ENCODE data around the gene INVS.

- TF ChIP-seq CTCF (IDR thresholded peaks at IDR 0.05; ENCODE audit: low read depth, low read length, missing input control) (no peak), JUND (IDR thresholded peaks at IDR 0.05) (no peak), RAD21 (IDR thresholded peaks at IDR 0.05) (no peak), HNF4G (IDR thresholded peaks at IDR 0.05) (no peak), SP1 (IDR thresholded peaks at IDR 0.05) (no peak), TAF1 (conservative IDR thresholded peaks at IDR 0.05) (no peak), GABPA (IDR thresholded peaks at IDR 0.05 in 1 of 2, conservative IDR thresholded peaks at IDR 0.05 in 1 of 2) (no peak), HNF4A (conservative IDR thresholded peaks at IDR 0.05) (no peak)
- TF ChIP-seq, protein P1, sequence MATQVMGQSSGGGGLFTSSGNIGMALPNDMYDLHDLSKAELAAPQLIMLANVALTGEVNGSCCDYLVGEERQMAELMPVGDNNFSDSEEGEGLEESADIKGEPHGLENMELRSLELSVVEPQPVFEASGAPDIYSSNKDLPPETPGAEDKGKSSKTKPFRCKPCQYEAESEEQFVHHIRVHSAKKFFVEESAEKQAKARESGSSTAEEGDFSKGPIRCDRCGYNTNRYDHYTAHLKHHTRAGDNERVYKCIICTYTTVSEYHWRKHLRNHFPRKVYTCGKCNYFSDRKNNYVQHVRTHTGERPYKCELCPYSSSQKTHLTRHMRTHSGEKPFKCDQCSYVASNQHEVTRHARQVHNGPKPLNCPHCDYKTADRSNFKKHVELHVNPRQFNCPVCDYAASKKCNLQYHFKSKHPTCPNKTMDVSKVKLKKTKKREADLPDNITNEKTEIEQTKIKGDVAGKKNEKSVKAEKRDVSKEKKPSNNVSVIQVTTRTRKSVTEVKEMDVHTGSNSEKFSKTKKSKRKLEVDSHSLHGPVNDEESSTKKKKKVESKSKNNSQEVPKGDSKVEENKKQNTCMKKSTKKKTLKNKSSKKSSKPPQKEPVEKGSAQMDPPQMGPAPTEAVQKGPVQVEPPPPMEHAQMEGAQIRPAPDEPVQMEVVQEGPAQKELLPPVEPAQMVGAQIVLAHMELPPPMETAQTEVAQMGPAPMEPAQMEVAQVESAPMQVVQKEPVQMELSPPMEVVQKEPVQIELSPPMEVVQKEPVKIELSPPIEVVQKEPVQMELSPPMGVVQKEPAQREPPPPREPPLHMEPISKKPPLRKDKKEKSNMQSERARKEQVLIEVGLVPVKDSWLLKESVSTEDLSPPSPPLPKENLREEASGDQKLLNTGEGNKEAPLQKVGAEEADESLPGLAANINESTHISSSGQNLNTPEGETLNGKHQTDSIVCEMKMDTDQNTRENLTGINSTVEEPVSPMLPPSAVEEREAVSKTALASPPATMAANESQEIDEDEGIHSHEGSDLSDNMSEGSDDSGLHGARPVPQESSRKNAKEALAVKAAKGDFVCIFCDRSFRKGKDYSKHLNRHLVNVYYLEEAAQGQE (IDR thresholded peaks at IDR 0.05): no peak
- TF ChIP-seq, protein P2, sequence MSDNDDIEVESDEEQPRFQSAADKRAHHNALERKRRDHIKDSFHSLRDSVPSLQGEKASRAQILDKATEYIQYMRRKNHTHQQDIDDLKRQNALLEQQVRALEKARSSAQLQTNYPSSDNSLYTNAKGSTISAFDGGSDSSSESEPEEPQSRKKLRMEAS (IDR thresholded peaks at IDR 0.05): no peak
- TF ChIP-seq, protein P3, sequence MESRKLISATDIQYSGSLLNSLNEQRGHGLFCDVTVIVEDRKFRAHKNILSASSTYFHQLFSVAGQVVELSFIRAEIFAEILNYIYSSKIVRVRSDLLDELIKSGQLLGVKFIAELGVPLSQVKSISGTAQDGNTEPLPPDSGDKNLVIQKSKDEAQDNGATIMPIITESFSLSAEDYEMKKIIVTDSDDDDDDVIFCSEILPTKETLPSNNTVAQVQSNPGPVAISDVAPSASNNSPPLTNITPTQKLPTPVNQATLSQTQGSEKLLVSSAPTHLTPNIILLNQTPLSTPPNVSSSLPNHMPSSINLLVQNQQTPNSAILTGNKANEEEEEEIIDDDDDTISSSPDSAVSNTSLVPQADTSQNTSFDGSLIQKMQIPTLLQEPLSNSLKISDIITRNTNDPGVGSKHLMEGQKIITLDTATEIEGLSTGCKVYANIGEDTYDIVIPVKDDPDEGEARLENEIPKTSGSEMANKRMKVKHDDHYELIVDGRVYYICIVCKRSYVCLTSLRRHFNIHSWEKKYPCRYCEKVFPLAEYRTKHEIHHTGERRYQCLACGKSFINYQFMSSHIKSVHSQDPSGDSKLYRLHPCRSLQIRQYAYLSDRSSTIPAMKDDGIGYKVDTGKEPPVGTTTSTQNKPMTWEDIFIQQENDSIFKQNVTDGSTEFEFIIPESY (IDR thresholded peaks at IDR 0.05): no peak
These were observed 92.2 kb downstream of the INVS start for GRCh38 chr9:100191264-100191663.

Measured in liver (tissue), 3 donors.